A549 (cell line): ENCODE results near the gene TMEM223.

Experiments
- BHLHE40 ChIP-seq: IDR thresholded peaks from 2 replicates; pipeline ENCODE4 v1.6.1; 2012; ENCODE audit warnings: low read depth, low read length, inconsistent platforms
- CTCF ChIP-seq: fragments of >200 bp; sonication (Bioruptor Twin); formaldehyde crosslinking; IDR thresholded peaks from 3 replicates; pipeline ENCODE4 v1.5.1; 2016
- ESRRA ChIP-seq: fragments of 150-350 bp; IDR thresholded peaks from 2 replicates; pipeline ENCODE4 v1.6.1; 2014; ENCODE audit warnings: mild to moderate bottlenecking, low read length, borderline replicate concordance
- HES2 ChIP-seq: fragments of >200 bp; sonication (Bioruptor Twin); formaldehyde crosslinking; IDR thresholded peaks from 2 replicates; pipeline ENCODE4 v1.6.1; 2016
- KDM1A ChIP-seq: fragments of 200-600 bp; sonication (generic); IDR thresholded peaks from 2 replicates; pipeline ENCODE4 v1.6.1; 2016; ENCODE audit warnings: low read depth, mild to moderate bottlenecking
- KDM5A ChIP-seq: fragments of 200-600 bp; sonication (generic); IDR thresholded peaks from 2 replicates; pipeline ENCODE4 v1.6.1; 2016; ENCODE audit warnings: antibody characterized with exemption, mild to moderate bottlenecking
- MAZ ChIP-seq: fragments of 150-350 bp; IDR thresholded peaks from 2 replicates; pipeline ENCODE4 v1.6.1; 2014; ENCODE audit warnings: antibody characterized with exemption, low read depth, low read length, borderline replicate concordance
- MYC ChIP-seq: IDR thresholded peaks from 2 replicates; pipeline ENCODE4 v1.6.1; 2012; ENCODE audit warnings: mild to moderate bottlenecking, inconsistent platforms, low read length, improper control_type of control experiment, borderline replicate concordance
- POLR2A ChIP-seq: IDR thresholded peaks from 2 replicates; pipeline ENCODE4 v1.6.1; 2012; ENCODE audit warnings: mild to moderate bottlenecking, low read length
- RFX5 ChIP-seq: fragments of 450-650 bp; IDR thresholded peaks from 2 replicates; pipeline ENCODE4 v1.7.1; 2014; ENCODE audit warnings: antibody characterized with exemption, mild to moderate bottlenecking, moderate library complexity
- TP53 ChIP-seq: fragments of 250-450 bp; sonication (Bioruptor Pico); IDR thresholded peaks from 2 replicates; pipeline ENCODE4 v1.5.0; 2021; ENCODE audit warnings: mild to moderate bottlenecking, moderate library complexity

- TF ChIP-seq CTCF (no peak), TP53 (CRISPR knock-in tag) (no peak), BHLHE40 (no peak), ESRRA (no peak), RFX5 (no peak), MAZ (no peak), KDM5A (no peak), POLR2A (no peak), HES2 (no peak), KDM1A (no peak), MYC (no peak)
Measured at GRCh38 chr11:62774407-62774806, 17.4 kb downstream of the TMEM223 start.
